Stimulated activated CD8-positive, alpha-beta memory T cell treated with anti-CD3 and anti-CD28 coated beads, Interleukin-15, amount 100 ng/mL, for 4 hours (primary cell): ENCODE data around the gene ZNF613.
"Not testable (repeated sequence)": the region's sequence is repeated elsewhere in the genome, so short reads cannot be mapped to it uniquely, and the experiment has no call there.

Source experiments
- DNase-seq, 2 donors: peaks; one replicate each; pipeline ENCODE4 v3.0.0-alpha.2; 2020; ENCODE audit warnings: low read depth in 2 of 2

ZNF613 gene

DNA sequence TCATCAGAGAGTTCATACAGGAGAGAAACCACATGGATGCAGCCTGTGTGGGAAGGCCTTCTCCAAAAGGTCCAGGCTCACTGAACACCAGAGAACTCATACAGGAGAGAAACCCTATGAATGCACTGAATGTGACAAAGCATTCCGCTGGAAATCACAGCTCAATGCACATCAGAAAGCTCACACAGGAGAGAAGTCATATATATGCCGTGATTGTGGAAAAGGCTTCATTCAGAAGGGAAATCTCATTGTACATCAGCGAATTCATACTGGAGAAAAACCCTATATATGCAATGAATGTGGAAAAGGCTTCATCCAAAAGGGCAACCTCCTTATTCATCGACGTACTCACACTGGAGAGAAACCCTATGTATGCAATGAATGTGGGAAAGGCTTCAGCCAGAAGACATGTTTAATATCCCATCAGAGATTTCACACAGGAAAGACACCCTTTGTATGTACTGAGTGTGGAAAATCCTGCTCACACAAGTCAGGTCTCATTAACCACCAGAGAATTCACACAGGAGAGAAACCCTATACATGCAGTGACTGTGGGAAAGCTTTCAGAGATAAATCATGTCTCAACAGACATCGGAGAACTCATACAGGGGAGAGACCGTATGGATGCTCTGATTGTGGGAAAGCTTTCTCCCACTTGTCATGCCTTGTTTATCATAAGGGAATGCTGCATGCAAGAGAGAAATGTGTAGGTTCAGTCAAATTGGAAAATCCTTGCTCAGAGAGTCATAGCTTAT is 17.7 kb downstream of the ZNF613 start:
- no peak for DNase-seq

DNA sequence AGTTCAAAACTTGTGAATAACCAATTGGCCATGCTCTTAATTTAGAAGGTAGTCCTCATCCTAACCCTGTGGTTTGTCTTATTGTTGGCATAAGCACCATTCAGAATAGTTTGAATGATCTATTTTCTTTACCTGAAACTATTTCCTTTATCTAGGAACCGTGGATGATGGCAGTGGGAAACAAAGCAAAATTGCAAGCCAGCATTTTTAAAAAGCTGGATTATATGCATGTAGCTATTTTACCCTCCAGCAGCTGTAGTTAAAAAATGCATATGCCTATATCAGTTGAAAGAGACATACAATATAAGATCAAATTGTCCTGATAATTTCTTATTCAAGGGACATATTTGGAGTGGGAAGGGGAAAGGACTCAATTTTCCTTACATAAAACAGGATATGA is 19.3 kb downstream of the ZNF613 start:
- no peak for DNase-seq

DNA sequence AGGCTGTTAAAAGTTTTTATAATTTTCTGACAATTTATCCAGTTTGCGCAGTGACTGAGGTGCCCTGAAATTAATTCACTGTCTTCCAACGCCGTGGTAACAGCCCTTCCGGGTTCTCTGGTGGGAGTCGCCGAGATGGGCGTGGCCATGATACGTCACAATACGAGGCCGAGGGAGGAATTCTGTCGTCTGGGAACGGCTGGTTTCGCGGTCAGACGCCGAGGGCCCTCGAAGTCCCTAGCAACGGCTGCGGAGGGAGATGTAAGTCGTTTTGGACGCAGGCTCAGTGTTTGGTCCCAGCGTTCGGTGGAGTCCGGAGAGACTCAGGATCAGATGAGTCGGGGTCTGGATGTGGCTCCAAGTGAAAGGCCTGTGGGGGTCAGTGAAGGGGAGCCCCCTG is 21.7 kb downstream of the ZNF613 start:
- no peak for DNase-seq

DNA sequence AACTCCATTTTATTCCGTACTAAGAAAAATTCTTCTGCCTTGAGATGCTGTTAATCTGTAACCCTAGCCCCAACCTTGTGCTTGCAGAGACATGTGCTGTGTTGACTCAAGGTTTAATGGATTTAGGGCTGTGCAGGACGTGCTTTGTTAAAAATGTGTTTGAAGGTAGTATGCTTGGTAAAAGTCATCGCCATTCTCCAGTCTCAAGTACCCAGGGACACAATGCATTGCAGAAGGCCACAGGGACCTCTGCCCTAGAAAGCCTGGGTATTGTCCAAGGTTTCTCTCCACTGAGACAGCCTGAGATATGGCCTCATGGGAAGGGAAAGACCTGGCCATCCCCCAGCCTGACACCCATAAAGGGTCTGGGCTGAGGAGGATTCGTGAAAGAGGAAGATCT is 30.6 kb downstream of the ZNF613 start:
- DNase-seq = not testable (repeated sequence)

DNA sequence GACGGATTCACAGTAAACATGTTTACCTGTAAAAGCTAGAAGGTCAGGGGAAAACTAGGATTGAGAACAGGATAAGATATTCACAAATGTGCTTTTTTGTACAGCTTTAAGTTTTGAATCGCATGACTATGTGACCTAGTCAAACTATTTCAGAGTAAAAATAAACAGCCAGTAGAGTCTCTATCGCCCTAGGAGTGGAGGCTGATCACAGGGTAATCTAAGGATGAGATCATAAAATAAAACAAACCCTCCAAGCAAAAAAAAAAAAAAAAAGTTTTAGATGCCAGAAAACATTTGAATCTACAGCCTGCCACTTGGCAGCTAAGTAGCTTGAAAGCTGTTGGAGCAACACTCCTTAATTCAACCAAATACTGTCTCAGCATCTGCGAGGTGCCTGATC is 32.5 kb downstream of the ZNF613 start:
- DNase-seq = no peak

DNA sequence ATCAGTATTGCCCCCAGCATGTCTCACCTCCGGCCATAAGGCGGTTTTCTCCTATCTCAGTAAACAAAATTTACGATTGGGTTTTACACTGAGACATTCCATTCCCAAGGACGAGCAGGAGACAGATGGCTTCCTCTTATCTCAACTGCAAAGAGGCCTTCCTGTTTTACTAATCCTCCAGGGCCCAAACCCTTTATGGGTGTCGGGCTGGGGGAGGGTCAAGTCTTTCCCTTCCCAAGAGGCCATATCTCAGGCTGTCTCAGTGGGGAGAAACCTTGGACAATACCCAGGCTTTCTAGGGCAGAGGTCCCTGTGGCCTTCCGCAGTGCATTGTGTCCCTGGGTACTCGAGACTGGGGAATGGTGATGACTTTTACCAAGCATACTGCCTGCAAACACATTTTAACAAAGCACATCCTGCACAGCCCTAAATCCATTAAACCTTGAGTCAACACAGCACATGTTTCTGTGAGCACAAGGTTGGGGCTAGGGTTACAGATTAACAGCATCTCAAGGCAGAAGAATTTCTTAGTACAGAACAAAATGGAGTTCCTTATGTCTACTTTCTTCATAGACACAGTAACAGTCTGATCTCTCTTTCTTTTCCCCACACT is 33.5 kb downstream of the ZNF613 start:
- DNase-seq = not testable (repeated sequence)

DNA sequence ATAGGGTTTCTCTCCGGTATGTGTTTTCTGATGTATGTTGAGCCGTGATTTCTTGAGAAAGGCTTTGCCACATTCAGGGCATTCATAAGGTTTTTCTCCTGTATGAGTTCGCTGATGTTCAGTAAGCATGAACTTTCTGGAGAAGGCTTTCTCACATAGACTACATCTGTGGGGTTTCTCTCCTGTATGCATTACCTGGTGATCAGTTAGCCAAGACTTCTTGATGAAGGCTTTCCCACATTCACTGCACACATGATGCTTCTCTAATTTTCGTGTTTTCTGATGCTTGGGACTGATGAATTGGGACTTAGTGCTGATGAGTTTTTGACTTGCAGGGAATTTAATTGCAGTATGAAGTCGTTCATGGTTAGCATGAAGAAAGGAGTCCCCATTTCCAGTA is 38.3 kb downstream of the ZNF613 start:
- DNase-seq = no peak

DNA sequence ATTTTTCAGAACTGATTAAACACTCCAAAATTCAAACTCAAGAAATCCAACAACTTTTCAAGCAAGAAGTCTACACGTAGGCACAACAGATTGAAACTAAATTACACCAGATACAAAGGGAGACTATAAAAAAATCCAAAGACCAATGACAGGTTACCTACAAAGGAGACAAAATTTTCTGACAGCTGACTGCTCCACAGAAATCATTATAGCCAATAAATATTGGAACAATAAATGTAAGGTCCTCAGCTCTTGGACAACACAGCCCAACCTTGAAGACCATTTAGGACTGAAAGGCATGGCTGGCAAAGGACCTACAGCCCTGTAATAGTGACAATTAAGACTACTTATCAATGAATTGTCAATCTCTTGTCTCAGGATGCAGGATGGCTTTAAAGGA is 43.4 kb downstream of the ZNF613 start:
- DNase-seq = no peak

DNA sequence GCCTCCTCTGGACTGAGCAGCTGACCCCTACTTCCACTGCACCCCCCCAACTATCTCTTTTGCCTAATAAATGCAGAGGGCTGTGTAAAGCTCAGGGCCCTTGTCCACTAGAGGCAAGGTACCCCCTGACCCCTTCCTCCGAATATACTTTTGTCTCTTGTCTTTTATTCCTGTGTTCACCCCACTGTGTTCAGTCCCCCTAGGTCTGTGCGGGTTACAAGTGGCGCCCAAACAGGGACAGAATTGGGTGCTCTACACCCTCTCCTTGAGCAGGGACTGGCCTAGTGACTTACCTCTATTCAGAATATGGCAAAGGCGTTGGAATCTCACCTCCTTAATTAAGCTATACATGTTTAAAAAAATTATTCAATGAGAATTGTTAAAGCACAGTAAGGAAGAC is 44.4 kb downstream of the ZNF613 start:
- no peak for DNase-seq

DNA sequence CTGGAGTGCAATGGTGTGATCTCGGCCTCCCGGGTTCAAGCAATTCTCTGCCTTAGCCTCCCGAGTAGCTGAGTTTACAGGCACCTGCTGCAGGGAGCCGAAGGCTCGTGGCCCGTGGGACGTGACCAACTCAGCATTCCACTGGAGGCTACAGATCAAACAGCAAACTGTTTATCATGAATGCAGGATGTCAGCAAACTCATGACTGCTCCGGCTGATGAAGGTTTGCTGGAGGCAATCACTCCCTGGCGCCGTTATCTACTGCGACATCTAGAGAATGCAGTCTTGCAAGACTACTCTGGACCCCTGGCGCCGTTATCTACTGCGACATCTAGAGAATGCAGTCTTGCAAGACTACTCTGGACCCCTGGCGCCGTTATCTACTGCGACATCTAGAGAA is 48.5 kb downstream of the ZNF613 start:
- not testable (repeated sequence) for DNase-seq

DNA sequence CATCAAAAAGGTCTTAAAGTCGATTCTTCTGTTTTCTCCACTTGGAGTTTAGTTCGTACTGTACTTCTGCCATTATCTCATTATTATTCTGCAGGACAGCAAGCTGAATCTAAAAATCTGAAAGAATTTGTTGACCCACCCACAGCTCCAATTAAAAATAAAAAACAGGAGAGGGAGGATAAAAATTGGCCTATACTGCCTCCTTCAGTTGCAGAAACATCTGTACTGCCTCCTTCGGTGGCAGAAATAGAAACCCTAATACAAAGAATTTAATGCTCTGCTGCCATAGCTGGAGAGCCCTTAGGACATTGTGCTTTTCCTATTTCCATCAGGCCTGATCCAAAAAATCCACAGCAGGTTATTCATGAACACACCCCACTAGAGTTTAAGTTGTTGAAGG is 49.6 kb downstream of the ZNF613 start:
- no peak for DNase-seq

DNA sequence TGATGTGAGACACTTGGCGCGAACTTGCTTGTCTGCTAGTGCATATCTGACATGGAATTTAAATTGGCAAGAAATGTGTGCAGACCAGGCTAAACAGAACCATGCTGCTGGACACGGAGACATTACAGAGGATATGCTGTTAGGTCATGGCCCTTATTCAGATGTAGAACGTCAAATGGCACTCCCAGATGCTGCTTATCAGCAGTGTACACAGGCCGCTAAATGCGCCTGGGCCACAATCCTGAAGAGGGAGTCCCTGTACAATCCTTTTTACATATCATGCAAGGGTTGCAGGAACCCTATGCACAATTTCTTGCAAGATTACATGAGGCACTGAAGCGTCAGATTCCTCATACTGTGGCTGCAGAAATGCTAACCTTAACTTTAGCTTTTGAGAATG is 50.1 kb downstream of the ZNF613 start:
- no peak for DNase-seq

DNA sequence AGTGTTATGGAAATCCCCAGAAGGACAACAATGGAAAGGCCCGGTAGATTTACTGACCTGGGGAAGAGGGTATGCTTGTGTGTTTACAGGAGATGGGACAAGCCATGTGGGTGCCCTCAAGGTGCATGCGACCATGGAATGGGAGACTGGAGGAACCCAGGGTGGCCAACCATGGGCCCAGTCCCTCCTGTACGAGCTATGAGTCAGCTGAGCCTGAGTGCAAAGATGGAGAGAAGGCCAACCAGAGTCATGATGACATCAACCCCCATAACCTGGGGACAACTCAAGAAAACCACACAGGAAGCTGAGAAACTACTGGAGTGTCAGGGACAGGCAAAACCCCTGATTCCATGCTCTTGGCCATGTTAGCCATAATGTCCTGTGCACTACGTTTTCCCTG is 51.6 kb downstream of the ZNF613 start:
- no peak for DNase-seq

DNA sequence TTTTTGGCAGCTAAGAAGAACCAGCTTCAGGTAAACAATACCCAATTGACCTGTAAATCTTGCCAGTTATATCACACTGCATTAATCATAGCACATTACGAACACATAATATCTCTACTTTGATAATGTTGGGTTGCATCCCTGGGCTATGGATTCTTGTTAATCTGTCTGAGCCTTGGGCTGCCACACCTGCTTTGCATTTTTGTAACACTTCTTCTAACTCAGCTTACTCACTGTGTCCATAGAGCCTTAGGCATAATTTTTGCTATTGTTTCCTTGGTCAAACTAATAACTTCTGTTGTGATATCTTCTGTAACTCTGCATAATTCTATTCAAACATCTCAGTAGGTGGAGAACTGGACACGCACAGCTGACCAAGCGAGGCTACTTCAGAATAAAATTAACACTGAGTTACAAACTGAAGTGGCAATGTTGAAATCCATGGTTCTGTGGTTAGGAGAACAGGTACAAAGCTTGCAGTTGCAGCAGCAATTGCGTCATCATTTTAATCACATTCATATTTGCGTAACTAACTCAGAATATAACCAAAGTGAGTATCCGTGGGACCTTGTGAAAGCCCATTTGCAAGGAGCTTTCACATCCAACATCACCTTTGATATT is 53.0 kb downstream of the ZNF613 start:
- no peak for DNase-seq

DNA sequence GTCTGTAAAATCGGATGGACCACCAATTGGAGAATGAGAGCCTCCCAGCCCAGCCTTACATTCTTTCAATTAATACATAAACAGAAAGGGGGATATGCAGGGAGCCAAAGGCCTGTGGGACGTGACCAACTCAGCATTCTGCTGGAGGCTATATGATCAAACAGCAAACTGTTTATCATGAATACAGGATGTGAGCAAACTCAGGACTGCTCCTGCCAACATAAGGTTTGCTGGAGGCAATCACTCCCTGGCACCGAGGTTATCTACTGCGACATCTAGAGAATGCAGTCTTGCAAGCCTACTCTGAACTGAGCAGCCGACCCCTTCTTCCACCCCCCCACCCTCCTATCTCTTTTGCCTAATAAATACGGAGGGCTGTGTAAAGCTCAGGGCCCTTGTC is 53.7 kb downstream of the ZNF613 start:
- DNase-seq = not testable (repeated sequence)

DNA sequence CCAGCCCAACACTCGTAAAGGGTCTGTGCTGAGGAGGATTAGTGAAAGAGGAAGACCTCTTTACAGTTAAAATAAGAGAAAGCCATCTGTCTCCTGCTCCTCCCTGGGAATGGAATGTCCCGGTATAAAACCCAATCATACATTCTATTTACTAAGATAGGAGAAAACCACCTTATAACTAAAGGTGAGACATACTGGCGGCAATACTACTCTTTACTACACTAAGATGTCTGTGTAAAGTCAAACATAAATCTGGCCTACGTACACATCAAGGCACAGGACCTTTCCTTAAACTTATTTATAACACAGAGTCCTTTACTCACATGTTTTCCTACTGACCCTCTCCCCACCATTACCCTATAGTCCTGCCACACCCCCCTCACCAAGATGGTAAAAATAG is 56.1 kb downstream of the ZNF613 start:
- no peak for DNase-seq

DNA sequence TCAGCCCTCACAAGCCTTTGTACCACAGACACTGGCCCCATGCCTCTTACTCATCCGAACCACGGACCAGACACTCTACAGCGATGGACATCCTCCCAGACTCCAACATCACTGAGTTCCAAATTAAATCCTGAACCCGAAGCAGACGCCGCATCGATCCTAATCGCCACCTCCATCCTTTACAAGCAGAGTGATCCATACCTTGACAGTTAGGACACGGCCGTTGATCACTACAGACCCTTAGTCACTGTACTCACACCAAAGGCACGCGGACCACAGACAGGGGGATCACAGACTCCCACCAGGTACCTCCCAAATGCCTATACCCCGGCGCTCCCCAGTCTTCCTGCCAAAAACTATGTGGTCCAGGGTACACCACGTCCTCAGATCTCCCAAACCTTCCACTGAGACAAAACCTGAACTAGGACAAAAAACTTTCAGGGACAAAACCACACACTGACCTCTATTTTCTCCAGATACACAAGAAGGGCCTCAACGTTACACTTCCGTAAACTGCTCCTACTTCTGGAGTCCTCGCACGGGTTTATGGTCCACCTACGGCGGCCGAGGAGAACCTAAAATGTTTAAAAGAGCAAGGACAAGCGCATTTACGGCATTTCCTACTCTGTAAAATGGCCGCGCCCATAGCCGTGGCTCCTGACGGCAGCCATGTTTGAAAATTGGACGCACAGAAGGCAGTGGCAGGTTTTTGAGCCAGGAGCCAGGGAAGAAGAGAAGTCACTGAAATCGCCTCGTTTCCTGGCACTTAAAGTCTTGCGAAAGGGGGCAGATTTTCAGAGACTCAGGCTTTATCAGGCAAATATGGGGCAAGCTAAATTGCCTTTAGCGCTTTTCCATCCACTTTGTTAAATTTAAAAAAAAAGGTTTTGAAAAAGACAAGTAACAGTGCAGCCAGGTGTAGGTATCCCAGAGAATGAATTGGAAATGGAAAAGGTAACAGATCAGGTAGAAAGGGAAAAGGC is 59.3 kb downstream of the ZNF613 start, which contains the start of gene ZNF350:
TSS of gene ZNF350 (minus strand) at position 532 of the 983 bp plus-strand sequence. CDS start 12,480 bp downstream, outside the sequence.
- DNase-seq = peak; percentile 71 to 82

DNA sequence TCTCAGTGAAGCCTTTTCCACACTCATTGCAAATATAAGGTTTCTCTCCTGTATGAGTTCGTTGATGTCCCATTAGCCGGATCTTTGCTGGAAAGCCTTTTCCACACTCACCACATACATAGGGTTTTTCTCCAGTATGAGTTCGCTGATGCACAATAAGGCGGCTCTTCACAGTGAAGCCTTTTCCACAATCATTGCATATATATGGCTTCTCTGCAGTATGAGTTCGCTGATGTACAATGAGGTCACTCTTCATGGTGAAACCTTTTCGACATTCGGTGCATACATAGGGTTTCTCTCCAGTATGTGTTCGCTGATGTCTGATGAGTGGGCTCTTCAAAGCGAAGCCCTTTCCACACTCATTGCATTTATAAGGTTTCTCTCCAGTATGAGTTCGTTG is 66.2 kb downstream of the ZNF613 start:
- DNase-seq = no peak

DNA sequence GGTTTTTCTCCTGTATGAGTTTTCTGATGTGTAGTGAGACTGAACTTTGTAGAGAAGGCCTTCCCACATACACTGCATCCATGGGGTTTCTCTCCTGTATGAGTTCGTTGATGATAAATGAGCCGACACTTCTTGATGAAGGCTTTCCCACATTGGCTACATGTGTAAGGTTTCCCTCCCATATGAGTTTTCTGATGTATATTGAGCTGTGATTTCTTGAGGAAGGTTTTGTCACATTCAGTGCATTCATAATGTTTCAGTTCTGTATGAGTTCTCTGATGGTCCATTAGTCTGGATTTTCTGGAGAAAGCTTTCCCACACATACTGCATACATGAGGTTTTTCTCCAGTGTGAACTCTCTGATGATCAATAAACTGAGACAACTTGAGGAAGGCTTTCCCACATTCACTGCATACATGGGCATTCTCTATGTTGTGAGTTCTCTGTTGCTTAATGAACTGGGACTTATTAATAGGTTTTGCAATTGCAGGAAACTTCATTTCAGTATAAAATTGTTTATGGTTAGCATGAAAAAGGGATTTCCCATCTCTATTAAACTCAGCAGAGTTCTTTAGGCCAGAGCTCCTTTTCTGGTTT is 66.9 kb downstream of the ZNF613 start:
- DNase-seq = no peak
